GM21825 (cell line): ENCODE measurements around the gene LRBA.

Experiments used
- ATAC-seq: cut with Tn5 transposase; IDR thresholded peaks from one replicate; pipeline ENCODE4 v1.9.1; 2021; ENCODE audit warnings: mild to moderate bottlenecking, moderate library complexity; ENCODE audit not compliant: unreplicated experiment

Gene LRBA

DNA sequence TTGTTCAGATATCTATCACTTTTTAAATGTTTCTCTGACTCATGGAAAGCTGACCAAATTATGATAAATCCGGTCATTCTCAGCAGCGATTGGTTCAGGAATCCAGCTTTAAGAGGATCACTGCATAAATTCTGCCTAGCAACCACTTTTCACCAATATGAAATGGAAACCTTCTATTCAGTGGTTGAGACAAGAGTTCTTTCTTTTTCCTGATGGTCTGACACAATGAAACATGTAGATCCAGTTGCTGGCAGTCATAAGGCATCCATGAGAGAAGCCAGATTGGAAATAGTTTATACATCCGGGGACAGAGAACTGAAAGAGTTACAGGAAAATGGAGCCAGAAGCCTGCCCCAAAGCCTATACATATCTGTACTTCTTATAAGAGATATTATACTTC is 406.0 kb downstream of the LRBA start:
- ATAC-seq: no peak

DNA sequence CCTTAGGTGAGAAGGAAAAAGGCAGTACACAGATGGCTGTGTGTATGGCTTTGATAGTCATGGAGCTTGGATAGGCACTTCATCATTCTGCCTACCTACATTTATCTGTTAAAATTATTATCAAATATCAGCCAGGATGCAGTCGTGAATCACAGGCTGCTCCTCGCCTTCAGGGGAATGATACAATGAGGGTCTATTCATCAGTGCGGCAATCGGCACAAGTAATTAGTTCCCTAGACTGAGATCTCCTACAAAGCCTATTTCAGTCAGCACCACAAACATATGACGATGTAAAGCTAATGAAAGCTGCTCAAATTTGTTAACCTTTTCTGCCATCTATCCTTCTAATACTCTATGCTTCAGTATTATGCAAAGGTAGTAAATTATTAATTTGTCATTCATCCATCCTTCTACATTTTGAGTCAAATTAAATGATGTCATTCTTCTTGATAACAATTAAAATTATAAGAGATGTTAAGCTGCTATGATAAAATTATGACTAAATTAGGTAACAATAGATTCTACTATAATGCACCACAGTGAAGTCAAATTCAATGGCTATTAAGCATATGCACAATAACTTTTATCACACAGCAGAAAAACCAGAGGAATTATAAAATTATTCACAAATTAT is 414.2 kb downstream of the LRBA start:
- ATAC-seq: no peak

DNA sequence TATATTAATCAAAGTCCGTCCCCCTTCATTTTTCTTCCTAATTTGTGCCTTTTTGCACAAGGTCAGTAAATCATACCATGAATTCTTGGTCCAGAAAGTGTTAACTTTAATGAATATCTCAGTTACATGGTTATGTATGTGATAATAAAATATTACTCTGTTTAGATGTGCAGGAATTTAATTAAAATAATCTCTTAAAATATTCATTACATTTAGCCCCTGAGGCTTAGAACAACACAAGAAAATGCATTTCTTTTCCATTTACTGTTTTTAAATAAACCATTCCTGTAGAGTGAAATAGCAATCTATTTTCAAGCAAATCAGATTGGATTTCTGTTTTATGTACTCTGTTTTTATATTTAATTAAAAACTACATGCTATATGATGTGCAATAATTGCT is 415.5 kb downstream of the LRBA start:
- ATAC-seq: no peak

DNA sequence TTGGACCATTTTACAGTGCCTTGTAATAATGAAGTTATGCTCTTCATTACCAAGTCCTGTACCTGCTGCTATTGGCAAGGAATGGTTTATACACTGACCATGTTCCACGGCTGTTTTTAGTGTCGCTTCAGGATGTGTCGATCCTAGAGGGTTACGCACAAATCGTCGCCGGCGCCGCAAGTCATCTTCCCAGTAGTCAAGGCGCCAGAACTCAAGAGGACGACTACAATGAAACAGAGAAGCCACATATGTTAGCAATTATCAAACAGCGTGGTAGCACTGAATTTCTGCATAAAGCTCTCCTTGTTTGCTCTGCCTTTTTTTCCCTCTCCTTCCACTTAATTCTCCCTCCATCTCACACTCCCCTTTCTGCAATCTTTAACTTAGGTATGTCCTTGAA is 416.2 kb downstream of the LRBA start:
- no peak for ATAC-seq

DNA sequence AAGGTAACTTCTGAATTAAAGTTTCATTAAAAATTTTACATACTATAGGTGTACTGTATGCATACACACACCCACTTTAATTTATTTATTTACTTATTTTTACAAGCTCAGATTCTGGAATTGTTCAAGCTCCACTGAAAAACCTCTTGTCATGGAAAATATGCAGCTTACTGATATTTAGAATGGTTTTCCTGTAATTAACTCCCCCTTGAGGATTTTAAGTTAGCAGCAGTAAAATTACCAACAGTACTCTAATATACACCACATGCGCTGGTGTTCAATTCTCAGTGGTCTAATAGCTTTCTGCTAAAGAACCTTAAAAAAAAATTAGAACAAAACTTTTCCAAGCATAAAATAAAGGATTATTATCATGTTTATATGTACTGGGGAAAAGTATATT is 421.1 kb downstream of the LRBA start:
- no peak for ATAC-seq

DNA sequence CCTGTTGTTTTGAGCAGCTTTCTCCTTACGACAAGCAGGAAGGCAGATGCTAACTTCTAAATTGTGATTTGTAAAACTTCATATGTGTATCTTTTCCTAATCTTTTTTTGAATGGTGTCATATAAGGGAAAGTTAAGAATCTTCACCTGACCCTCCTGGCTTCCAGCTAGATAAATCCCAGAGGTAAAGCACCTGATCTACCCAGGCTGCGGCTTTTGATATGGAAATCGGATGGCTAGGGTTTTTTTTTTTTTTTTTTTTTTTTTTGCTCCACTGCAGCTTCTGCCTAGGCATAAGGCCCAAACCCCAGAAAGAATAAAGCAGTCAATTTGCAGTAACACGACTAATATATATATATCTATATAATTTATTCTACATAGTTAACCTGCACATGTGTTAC is 423.2 kb downstream of the LRBA start:
- ATAC-seq: no peak

DNA sequence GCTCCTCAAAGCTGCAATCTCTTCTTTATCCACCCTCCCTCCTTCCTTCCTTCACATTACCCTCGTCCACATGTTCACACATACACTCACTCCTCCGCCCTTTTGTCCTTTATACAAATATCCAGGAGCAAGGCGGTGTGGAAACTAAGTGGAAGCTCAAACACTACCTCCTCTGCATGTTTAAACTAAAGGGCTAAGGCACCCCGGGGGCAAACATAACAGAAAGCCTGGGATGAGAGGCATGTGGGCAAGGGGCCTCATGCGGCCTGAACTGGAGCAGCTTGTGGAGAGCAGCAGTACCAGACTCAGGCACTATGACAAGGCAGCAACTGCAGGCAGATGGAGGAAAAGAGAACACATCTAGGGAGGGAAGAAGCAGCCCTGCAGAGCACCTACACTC is 423.7 kb downstream of the LRBA start:
- ATAC-seq: no peak

DNA sequence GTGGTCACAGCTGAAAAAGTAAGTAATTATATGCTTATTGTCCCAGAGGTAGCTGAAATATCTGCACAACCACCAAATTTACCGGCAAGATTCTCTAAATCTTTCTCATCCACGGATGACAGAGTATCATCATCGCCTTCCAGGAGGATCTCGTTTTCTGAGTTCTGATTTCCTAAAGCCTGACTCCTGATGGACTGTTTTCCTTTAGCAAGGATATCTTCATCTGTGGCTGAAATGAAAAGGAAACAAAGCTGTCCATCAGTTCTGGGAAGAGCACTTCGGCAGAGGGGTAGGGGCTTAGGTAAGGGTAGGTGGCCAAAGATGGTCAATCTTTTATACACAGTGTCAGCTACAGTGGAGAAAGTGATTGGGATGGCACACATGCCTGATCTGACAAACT is 424.5 kb downstream of the LRBA start:
- no peak for ATAC-seq

DNA sequence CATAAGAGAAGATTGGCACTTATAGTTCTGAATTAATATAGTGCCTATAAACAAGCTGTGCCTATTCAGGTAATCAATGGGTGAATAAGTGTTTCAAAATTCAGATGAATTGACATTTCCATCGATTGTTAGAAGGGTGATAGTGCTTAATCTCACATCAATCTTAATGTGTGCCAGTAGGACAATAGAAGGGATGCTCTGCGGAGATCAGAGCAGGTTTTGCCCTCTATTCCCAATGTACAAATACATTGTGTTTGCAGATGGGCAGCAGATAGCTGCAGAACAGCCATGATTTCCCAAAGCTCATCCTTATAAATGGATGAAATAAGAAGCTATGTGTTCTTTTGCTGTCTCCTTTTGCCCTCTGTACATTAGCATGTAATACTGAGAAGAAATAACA is 425.9 kb downstream of the LRBA start:
- no peak for ATAC-seq

DNA sequence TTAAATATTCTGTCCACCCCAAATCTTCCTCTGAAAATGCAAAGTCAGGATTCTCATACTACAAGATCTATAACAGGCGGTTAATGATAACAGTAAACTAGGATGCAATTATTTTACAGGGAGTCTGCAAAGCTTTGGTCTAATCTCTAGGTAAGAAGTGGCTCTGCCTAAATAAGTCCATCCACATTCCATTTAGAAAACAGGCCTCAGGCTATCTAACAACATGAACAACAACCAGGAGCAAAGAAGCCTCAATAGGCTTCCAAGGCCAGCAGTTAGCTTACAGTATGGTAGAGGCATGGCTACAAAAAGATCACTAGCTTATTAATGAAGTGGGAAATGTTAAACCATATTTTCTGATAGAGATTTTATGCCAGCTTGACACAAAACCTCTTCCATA is 426.8 kb downstream of the LRBA start:
- no peak for ATAC-seq

DNA sequence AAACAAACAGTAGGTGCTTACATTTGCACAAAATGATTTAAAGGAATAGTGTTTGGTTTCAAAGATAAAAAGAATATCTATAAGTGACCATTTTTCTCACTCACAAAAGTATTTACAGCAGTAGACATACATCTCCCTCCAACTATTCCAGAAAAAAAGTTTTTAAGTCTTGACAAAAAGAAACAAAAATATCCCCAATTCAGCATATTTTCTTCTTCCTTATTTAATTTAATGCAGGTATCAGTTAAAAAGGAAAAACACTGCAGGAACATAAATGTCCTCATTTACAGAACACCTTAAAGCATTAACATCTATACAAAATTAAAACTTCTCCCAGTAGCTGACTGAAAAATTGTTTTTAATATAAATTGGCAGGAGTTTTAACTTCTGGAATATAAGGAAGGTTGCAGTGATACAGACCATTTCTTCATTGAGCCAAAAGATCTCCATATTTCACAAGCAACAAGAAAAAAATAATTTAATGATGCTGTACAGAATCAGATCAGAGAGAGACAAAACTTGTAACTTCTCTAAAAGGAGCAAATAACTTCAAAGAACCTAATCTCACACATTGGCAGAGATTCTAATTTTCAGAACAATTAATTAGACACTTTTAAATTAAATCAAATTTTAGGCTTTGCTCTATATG is 428.8 kb downstream of the LRBA start:
- ATAC-seq: no peak

DNA sequence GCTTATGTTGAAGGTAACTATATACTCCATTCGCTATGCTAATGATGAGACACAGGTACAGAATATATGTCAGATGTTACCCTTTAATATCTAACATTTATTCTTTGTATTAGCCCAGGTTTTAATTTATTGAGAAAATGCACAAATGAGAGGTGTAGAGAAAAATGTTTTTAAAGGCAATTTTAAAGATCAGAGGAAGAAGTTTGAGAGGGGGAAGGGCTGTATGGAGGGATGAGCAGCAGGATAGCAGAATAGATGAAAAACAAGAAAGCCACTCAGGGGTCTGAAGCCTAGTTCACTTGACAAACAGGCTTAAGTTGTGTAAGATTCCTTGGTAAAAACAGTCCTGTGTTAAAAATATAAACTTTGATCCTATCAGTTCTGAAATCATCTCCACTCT is 429.5 kb downstream of the LRBA start:
- ATAC-seq: no peak

DNA sequence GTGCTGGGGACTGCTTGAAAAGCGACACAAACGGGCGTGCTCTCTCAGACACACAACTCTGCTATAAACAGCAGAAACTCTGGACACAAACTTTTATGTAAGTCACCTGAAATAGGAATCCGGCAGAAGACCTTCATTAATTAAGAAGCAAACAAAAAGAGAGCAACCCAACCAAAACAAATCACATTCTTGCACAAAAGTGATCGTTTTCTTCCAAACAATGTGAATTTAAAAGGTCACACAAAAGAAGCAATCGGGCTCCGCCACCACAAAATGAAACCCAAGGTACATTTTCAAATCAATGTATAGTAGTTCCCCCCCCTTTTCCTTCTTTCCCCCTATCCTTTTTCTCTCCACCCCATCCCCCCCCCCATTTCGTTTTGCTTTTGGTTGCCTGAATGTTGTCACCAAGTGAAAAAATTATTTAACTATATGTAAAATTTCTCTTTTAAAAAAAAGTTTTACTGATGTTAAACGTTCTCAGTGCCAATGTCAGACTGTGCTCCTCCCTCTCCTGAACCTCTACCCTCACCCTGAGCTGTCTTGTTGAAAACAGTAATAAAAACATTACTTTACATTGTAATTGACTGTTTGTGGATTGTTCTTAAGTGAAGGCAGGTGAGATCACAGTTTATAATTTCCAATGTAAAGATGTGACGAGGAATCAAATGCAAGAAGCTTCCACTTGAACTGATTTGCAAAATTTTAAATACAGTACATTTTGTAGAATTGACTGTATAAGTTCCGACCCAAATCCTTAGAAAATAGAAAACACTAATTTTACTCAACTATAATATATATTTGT is 430.8 kb downstream of the LRBA start:
- ATAC-seq: no peak

DNA sequence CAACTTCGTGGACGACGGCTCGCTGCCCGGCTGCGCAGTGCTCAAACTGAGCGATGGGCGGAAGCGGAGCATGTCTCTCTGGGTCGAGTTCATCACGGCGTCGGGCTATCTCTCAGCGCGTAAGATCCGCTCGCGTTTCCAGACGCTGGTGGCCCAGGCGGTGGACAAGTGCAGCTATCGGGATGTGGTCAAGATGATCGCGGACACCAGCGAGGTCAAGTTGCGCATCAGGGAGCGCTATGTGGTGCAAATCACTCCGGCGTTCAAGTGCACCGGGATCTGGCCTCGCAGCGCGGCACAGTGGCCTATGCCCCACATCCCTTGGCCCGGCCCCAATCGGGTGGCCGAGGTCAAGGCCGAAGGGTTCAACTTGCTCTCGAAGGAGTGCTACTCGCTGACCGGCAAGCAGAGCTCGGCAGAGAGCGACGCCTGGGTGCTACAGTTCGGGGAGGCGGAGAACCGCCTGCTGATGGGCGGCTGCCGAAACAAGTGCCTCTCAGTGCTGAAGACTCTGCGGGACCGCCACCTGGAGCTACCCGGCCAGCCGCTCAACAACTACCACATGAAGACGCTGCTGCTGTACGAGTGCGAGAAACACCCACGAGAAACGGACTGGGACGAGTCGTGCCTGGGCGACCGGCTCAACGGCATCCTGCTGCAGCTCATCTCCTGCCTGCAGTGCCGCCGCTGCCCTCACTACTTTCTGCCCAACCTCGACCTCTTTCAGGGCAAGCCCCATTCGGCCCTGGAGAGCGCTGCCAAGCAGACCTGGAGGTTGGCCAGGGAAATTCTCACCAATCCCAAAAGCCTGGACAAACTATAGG is 431.6 kb downstream of the LRBA start:
- ATAC-seq: no peak

DNA sequence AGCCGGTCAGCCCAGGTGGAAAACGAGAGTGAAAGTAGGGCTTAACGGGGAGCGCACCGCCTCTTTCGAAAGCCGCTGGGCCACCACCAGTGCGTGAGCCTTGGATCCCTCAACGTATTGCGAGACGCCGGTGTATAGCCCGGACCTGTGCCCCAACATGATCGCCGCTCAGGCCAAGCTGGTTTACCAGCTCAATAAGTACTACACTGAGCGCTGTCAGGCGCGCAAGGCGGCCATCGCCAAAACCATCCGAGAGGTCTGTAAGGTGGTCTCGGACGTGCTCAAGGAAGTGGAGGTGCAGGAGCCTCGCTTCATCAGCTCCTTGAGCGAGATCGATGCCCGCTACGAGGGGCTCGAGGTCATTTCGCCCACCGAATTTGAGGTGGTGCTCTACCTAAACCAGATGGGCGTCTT is 432.2 kb downstream of the LRBA start:
- ATAC-seq: no peak

DNA sequence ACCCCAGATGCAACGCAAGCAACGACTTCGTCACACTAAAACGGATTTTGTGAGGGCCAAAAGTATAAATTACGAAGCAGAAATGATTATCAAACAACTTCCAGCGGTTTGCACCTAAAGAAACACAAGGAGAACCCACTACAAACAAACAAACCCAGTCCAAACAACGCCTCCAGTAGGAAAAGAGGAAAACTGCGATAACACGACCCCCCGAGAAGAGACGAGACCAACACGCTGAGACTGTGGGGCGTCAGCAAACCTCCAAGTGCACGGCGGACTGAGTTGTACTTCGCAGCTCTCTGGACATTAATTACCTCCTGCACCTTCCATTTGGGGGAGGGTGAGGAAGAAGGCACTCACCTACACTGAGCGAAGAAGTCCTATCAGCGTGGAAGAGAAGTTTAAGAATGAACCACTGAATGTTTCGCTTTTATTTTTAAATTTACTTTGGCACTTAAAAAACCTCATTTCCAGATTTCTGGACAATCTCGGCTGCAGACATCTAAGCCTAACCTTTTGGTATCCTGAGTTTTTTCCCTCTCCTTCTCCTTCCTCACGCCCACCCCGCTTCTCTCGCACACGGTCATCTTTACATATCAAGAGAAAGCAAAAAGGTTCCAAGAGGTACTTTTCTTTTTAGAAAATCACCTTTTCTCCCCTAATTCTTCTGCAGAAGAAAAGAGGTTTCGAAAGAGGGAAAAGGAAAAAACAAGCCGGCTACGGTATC is 432.8 kb downstream of the LRBA start, which contains the start of gene MAB21L2:
MAB21L2 (plus strand) TSS at position 6 of the 727 bp plus-strand sequence. CDS start 879 bp downstream, outside the sequence.
- no peak for ATAC-seq

DNA sequence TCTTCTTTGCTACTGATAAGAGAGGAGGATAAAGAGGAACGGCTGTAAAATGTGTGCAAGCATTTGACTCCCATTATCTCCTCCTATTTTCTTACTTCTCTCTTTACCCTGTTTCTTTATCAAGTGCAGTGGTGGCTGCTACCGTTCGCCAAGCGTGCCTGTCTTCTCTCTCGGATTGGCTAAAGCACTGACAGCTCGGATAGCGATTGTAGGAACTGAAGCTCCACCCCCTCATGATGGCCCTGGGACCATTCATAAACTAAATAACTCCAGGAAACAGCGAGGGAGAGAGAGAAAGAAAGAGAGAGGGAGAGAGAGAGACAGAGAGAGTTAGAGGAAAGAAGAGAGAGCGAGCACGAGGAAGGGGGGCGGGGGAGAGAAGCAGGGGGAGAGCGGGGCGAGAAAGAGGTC is 433.4 kb downstream of the LRBA start:
- ATAC-seq: no peak

DNA sequence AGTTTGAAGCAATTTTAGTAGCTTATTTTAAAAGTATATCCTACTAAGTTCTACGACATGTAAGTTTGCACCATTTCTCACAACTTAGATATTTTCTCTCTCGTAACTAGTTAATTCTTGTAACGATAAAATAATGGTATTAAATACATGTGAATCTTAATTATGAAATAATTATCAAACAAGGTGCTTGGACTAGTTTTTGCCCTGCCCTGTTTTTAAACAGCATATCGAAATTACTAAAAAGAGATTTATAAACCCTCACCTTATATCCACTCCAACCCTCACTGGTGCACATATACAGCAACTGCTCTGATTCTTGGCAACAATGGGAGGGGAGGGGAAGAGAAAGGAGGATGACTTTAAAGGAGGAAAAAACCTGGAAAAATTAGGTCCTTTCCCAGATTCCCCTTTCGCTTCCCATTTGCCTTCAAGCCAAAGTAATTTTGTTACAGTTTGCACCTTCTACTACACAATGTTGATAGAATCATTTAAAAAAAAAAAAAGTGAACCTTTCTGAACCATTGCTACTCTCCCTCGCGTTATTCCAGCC is 434.0 kb downstream of the LRBA start:
- ATAC-seq: no peak

DNA sequence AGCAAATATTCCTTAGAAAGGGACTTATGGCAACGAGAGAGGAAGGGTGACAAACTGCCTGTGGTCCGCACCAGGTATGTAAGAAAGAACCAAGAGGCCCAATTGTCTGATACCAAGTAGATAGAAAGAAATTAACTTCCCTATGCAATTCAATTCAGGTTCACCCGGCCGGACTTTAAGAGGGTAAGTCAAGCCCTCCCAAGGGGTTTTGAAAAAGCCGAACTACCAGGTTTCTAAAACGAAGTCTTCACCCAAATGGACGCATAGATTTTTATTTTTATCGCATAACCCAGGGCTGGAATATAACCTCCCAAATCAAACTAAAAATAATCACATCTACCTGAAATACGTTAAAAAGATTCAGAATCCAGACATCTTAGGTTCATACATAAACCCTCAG is 434.8 kb downstream of the LRBA start:
- ATAC-seq: no peak

DNA sequence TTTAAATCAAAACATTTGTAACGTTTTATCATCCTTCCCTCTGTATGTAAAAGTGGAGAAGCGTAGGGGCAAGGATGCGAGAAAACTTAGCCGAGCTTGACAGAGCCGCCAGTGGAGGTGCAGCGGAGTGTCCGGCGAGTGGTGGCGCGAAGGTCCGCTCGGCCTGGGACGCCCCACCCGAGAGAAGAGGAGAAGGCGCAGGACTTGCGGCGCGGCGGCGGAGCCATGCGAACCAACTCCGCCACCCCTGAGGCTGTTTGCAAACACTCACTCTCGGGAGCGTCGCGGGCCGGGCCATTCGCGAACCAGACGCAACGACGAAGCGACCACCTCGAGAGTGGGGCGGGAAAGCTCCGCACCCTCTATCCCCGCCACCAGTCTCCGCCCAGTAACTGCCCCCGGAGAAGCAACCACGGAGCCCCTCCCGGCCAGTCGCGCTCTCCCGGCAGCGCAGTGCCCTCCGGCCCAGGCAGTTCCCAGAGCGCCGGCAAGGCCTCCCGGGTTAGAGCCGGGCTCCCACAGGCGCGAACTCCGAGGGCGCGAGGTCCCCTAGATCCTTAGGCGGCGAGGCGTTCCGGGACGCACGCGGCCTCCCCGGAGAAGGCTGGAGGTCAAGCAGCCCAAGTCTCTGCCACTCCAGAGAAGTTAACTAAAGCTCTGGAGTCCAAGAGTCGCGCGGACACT is 435.4 kb downstream of the LRBA start:
- no peak for ATAC-seq
